ENCODE measurements around the gene TMEM161B.
"Not testable (repeated sequence)": the region's sequence is repeated elsewhere in the genome, so short reads cannot be mapped to it uniquely, and the experiment has no call there.

The TMEM161B gene

DNA sequence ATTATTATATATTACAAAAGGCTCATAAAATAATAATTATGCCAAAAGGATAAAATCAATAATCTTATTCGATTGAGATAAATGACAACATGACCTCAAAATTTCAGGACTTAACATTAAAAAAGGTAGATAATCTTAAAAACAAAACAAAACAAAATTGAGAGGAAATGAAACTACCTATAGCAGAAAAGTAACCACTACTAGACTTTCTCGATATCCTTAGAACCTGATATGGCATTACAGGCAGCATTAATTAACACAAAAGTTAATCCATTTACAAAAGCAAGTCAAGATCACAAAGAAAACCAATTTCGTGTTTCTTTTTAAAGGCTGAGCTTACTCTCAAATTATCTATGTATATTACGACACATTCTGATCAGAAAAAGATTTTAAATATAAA, 29.9 kb downstream of the TMEM161B start:
- Mint-ChIP-seq H3K36me3 (peaks cover 21 to 29% of the 10 kb centered on the region in 2 donors), H3K4me3 (no peak overlapping the region), H3K9me3 (no peaks in the 10 kb centered on the region), H3K4me1 (peaks cover 9 to 21% of the 10 kb centered on the region in 2 donors), H3K27ac (no peak overlapping the region), H3K27me3 (no peaks in the 10 kb centered on the region)
- DNase-seq (no peak), ATAC-seq (replicated peaks) (no peak)

DNA sequence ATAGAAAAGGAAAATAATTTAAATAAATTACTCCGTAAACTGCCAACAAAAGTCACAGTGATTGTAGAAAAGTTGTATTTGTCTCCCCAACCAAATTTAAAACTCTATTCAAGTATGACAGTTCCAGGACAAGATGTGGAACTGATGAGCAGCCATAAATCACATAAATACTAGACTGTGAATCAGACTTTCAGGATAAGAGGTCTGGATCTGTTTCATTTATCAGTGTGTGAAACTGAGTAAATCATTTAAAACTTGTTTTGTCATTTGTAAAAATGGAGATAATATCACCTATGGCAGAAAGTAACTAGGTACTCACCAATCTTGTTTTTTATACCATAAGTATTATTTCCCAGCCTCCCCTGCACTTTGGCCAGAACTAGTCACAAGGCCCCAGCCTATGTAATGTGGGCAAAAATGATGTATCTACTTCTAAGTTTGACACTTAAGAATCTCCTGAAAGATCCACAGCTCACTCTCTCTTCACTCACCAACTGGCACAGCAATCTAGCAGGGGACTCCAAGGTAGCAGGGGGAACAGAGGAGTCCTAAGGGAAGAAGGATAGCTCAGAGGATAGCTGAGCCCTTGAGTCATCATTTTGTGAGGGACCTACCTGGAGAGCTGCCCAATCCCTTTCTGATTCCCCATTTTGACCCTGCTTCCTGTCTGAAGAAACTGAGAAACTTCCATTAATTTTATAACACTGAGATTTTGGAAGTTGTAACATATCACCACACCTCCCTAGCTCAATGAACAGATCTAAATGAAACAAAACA, 31.6 kb downstream of the TMEM161B start:
- no peak for ATAC-seq (replicated peaks)
- H3K27ac Mint-ChIP-seq = no peak overlapping the region
- no peak for DNase-seq

DNA sequence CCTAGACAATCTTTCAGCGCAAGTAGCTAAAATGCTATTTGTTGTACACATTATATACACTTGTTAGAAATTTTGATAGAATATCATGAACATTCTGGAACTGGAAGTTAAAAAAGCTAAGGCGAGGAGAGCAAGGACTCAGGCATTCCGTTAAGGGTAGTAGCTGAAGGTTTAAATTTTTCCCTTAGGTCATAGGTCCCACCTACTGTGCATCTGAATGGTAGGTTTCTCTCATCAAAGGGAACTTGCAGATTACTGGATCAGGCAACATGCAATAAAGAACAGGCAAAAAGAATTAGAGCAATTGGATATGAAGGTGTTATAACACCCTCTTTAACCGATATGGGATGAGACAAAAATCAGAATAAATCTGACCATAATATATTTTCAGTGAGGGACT, 32.8 kb downstream of the TMEM161B start:
- Mint-ChIP-seq H3K27me3 (no peaks in the 10 kb centered on the region), H3K27ac (no peak overlapping the region), H3K4me3 (no peak overlapping the region), H3K36me3 (peaks cover 26 to 36% of the 10 kb centered on the region in 2 donors), H3K4me1 (peaks cover 0 to 10% of the 10 kb centered on the region in 2 donors), H3K9me3 (no peaks in the 10 kb centered on the region)
- DNase-seq = no peak
- no peak for ATAC-seq (replicated peaks)

More for the DNA sequence above, 31.6 kb downstream of the TMEM161B start:
- no peaks in the 10 kb centered on the region for H3K27me3 Mint-ChIP-seq
- peaks cover 28 to 38% of the 10 kb centered on the region in 2 donors for H3K36me3 Mint-ChIP-seq
- no peaks in the 10 kb centered on the region for H3K9me3 Mint-ChIP-seq
- peaks cover 6 to 17% of the 10 kb centered on the region in 2 donors for H3K4me1 Mint-ChIP-seq
- no peak overlapping the region for H3K4me3 Mint-ChIP-seq

DNA sequence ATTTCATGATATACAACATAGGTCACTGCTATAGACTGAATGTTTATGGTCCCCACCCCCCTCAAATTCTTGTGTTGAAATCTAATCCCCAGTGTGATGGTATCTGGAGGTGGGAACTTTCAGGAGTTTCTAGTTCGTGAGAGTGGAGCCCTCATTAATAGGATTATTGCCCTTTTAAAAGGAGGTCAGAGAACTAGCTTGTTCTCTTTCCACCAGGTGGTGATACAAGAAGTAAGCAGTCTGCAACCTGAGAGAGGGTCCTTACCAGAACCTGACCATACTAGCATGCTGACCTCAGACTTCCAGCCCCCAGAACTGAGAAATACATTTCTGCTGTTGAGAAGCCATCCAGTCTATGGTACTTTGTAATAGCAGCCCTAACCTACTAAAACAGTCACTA, 33.3 kb downstream of the TMEM161B start:
- no peaks in the 10 kb centered on the region for H3K9me3 Mint-ChIP-seq
- no peak overlapping the region for H3K27ac Mint-ChIP-seq
- H3K36me3 Mint-ChIP-seq = peaks cover 29 to 36% of the 10 kb centered on the region in 2 donors

DNA sequence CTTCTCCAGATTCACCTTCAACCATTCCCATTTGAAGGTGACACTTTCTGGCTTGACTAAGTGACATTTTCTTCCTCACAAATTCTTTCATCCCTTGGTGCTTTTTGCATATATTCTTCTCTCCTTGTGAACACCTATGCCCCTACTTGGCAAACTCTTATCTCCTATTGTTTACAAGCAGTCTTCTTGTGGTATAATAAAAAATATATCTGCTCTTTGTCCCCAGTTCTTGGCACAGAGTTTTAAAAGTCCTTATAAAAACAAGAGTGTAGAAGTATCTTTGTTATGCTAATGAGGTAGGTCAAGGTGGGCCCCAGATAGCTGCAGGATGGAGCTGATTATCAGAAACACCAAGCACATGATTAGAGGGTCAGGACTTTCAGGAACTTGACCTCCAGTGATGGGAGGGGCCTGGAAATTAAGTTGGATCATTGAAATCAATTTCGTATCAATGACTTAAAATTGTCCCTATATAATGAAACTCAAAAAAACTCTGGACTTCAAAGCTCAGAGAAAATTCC, 38.0 kb downstream of the TMEM161B start:
- ATAC-seq (replicated peaks) (no peak), DNase-seq (no peak)
- no peaks in the 10 kb centered on the region for H3K27me3 Mint-ChIP-seq
- no peak overlapping the region for H3K27ac Mint-ChIP-seq
- H3K4me1 Mint-ChIP-seq = no peaks in the 10 kb centered on the region
- H3K36me3 Mint-ChIP-seq = peaks cover 33 to 40% of the 10 kb centered on the region in 2 donors
- H3K9me3 Mint-ChIP-seq = no peaks in the 10 kb centered on the region
- H3K4me3 Mint-ChIP-seq = no peak overlapping the region

More for the DNA sequence above, 33.3 kb downstream of the TMEM161B start:
- Mint-ChIP-seq H3K27me3 (no peaks in the 10 kb centered on the region), H3K4me3 (no peak overlapping the region), H3K4me1 (peaks cover 0 to 10% of the 10 kb centered on the region in 2 donors)
- no peak for DNase-seq
- ATAC-seq (replicated peaks) = no peak

DNA sequence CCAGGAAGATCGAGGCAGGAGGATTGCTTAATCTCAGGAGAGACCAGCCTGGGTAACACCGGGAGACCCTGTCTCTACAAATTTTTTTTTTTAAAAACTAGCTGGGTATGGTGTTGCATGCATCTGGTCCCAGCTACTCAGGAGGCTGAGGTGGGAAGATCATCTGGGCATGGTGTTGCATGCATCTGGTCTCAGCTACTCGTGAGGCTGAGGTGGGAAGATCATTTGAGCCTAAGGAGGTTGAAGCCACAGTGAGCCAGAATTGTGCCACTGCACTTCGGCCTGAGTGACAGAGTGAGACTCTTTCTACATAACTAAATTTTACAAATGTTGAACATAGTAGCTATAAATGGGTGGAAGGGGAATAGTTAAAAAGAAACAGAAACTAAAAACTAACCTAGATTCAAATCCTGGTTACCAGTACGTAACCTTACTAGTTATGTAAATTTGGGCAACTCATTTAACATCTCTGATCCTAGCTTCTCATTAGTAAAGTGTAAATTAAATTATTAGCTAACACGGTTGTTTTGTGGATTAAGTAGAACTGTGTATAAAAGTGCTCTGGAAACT, 41.7 kb downstream of the TMEM161B start:
- H3K27me3 Mint-ChIP-seq = no peaks in the 10 kb centered on the region
- DNase-seq (no peak), ATAC-seq (replicated peaks) (no peak)
- H3K9me3 Mint-ChIP-seq = no peaks in the 10 kb centered on the region
- no peaks in the 10 kb centered on the region for H3K4me1 Mint-ChIP-seq
- H3K4me3 Mint-ChIP-seq = no peak overlapping the region
- peaks cover 25 to 30% of the 10 kb centered on the region in 2 donors for H3K36me3 Mint-ChIP-seq
- no peak overlapping the region for H3K27ac Mint-ChIP-seq

DNA sequence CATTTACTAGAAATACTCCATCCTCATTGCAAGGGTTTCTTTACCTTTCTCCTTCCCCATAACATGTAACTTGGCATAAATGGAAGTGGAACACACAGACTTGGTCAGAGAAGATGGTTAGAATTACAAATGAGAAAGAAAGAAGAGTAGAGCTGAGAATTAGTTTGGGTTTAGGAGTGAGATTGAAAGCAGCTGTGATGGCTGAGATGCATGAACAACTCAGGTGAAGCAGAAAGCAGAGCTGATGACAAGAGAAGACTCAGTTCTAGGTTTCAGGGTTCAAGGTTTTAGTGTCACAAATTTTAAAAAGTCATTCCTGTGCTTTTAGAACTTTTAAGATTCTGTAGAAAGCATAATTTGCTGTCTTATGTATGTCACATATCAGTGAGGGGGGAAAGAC, 54.0 kb downstream of the TMEM161B start:
- H3K9me3 Mint-ChIP-seq = no peaks in the 10 kb centered on the region

DNA sequence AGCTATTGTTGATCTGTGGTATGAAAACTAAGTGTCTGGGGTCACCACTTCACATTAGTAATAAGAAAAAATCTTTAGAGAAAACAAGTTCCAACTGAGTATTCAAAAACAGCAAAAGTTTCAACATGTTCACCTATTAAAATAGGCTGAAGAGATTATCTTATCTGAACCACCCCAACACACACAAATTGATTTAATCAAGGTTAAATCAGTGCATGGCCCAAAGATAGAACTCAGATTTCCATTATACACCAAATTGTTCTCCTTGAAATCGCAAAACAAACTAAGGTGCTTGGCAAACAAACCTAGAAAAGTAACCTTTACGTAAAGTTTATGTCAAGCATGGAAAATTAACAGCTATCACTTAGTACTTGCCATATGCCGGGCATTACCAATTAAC, 61.1 kb downstream of the TMEM161B start:
- Mint-ChIP-seq H3K4me1 (no peaks in the 10 kb centered on the region), H3K27me3 (no peaks in the 10 kb centered on the region), H3K27ac (no peak overlapping the region), H3K36me3 (peaks cover 41 to 49% of the 10 kb centered on the region in 2 donors), H3K4me3 (no peak overlapping the region), H3K9me3 (no peaks in the 10 kb centered on the region)
- ATAC-seq (replicated peaks) = no peak
- no peak for DNase-seq

More for the DNA sequence above, 54.0 kb downstream of the TMEM161B start:
- no peak overlapping the region for H3K4me3 Mint-ChIP-seq
- no peak overlapping the region for H3K27ac Mint-ChIP-seq
- DNase-seq (no peak), ATAC-seq (replicated peaks) (no peak)
- H3K36me3 Mint-ChIP-seq = peaks cover 61 to 73% of the 10 kb centered on the region in 2 donors
- no peaks in the 10 kb centered on the region for H3K27me3 Mint-ChIP-seq
- H3K4me1 Mint-ChIP-seq = peaks cover 0 to 5% of the 10 kb centered on the region in 2 donors

DNA sequence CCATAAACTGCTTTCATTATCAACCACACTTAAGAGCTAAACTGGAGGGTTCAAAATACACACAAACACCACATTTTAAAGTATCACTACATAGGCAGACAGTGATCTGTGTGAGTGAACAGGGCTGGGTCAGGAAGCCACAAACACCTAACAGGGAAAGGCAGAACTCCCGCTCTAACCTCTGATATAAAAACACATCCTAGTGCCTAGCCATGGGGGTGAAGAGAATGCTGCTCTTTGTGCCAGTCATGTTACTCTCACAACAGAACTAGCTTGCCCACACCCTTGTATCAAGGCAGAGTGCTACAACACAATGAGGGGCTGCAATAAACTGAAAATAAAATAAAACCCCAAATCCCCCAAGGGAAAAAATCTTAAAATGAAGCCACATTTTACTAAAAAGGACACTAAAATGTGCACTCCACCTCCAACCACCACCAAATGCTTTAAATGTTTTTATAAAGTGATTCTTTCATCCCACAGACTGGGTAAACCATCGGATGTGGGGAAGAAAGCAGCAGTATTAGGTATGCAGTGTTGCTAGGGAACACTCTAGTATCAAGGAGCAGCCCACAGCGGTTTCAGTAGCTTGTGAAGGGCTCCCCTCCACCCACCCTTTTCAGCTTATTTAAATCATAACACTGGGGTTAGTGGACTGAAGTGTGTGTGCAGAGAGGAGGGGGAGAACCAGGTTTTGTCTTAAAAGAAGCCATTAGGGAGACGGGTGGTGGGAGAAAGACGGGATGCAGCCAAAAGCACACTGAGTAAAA, 64.5 kb downstream of the TMEM161B start:
- ATAC-seq (replicated peaks) (no peak), DNase-seq (no peak)
- H3K27ac Mint-ChIP-seq = no peak overlapping the region
- no peaks in the 10 kb centered on the region for H3K27me3 Mint-ChIP-seq
- no peaks in the 10 kb centered on the region for H3K9me3 Mint-ChIP-seq
- peaks cover 37 to 44% of the 10 kb centered on the region in 2 donors for H3K36me3 Mint-ChIP-seq
- no peak overlapping the region for H3K4me3 Mint-ChIP-seq
- no peaks in the 10 kb centered on the region for H3K4me1 Mint-ChIP-seq

DNA sequence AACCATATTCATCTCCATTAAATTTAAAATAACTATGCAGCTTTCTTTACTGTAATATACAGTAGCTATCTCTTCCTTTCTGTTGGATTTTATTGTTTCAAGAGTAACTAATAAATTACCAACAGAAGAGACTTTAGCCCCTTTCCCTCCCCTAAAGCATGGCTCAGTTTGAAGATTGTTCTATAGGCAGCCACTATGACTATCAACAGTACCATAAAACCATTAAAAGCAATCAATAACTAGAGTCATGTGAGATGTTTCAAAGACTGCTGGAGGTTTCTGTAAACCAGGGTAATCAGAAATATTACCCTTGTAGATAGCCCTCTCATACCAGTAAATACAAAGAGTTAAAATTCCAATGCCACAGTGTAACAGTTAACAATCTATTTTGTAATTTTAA, 73.0 kb downstream of the TMEM161B start:
- ATAC-seq (replicated peaks) = no peak
- Mint-ChIP-seq H3K9me3 (peaks cover 4 to 8% of the 10 kb centered on the region in 2 donors), H3K36me3 (peaks cover 40 to 62% of the 10 kb centered on the region in 2 donors), H3K4me3 (no peak overlapping the region), H3K4me1 (no peaks in the 10 kb centered on the region), H3K27me3 (no peaks in the 10 kb centered on the region), H3K27ac (no peak overlapping the region)
- no peak for DNase-seq

DNA sequence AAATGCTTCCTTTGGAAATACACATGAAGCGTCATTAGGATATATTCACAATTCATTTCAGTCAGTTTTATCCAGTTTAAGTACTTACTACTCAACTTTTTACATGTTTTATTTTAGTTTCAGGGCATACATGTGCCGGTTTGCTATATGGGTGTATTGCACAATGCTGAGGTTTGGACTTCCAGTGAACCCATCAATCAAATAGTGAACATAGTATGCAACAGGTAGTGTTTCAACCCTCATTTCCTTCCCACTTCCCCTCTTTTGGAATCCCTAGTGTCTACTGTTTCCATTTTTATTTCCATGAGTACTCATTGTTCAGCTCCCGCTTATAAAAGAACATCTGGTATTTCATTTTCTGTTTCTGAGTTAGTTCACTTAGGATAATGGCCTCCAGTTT, 74.7 kb downstream of the TMEM161B start:
- no peak overlapping the region for H3K27ac Mint-ChIP-seq
- no peak for DNase-seq
- peaks cover 38 to 62% of the 10 kb centered on the region in 2 donors for H3K36me3 Mint-ChIP-seq
- H3K4me3 Mint-ChIP-seq = no peak overlapping the region
- no peaks in the 10 kb centered on the region for H3K27me3 Mint-ChIP-seq
- no peak for ATAC-seq (replicated peaks)
- H3K9me3 Mint-ChIP-seq = peaks cover 9 to 13% of the 10 kb centered on the region in 2 donors
- H3K4me1 Mint-ChIP-seq = no peaks in the 10 kb centered on the region

DNA sequence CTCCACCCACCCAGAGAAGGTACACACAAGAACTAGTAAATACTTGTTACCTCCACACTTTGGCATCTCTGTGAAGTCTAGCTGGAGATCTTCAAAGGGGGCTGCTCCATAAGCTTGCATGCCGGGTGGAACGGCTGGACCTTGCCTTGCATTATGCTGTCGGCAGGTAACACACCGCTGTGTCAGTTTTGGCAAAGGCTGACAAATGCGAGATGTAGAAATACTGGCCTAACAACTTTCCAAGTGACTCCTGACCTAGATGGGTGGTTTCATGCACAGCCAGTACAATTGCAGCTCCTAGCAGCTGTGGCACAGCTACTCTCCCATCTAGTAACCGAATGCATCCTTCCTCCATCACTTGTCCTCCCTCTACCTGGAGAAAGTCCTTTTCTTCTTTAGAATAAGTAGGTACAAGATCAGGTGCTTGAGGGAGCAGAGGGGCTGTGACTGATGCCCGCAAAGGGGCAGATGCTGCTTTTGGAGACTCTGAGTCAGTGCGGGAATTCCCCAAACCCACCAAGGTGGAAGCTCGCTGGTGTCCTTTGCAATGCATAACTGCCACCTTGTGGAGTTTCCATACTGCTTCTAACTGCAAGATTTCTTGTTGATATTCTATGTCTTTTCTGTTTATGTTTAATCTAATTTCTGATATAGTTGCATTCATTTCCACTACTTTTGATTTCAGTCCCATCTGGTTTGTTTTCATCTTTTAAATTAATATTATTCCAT, 78.4 kb downstream of the TMEM161B start:
- ATAC-seq (replicated peaks) (no peak), DNase-seq (no peak)
- peaks cover 54 to 78% of the 10 kb centered on the region in 2 donors for H3K36me3 Mint-ChIP-seq
- no peaks in the 10 kb centered on the region for H3K4me1 Mint-ChIP-seq
- H3K4me3 Mint-ChIP-seq = no peak overlapping the region
- no peaks in the 10 kb centered on the region for H3K27me3 Mint-ChIP-seq
- H3K27ac Mint-ChIP-seq = peak overlapping the region; percentile 31
- H3K9me3 Mint-ChIP-seq = peaks cover 14 to 16% of the 10 kb centered on the region in 2 donors

DNA sequence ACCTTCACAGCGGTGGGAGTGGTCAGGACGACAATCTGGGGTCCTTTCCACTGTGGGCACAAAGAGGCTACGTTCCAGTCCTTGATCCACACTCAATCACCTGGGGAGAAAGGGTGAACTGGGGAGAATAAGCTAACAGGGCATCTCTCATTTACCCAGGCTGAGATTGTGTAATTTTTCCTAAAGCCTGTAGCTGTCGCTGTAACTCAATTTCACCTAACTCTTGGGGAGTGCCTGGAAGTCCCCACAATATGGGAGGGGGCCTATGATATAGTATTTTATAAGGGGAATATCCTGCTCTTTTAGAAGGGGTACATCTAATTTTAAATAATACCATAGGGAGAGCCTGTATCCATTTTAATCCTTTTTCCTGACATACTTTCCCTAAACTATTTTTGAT, 79.2 kb downstream of the TMEM161B start:
- not testable (repeated sequence) for H3K4me1 Mint-ChIP-seq; ATAC-seq (replicated peaks); H3K27me3 Mint-ChIP-seq; DNase-seq; H3K4me3 Mint-ChIP-seq
- peak overlapping the region; percentile 60 for H3K27ac Mint-ChIP-seq
- H3K9me3 Mint-ChIP-seq = peaks cover 14 to 16% of the 10 kb centered on the region in 2 donors
- H3K36me3 Mint-ChIP-seq = peaks cover 54 to 76% of the 10 kb centered on the region in 2 donors
